A549 (cell line): Measurements from ENCODE around the gene JAKMIP2.
A peak's percentile ranks its signal among the peaks of the same experiment; 100 is the strongest.

ENCODE experiments used
- BCL3 ChIP-seq: fragments of >200 bp; sonication (Bioruptor Twin); formaldehyde crosslinking; IDR thresholded peaks from 3 replicates; pipeline ENCODE4 v1.6.1; 2016
- CHD4 ChIP-seq: fragments of 200-600 bp; sonication (generic); IDR thresholded peaks from 2 replicates; pipeline ENCODE4 v1.6.1; 2016; ENCODE audit warnings: antibody characterized with exemption, mild to moderate bottlenecking, borderline replicate concordance
- CTCF ChIP-seq: fragments of >200 bp; sonication (Bioruptor Twin); formaldehyde crosslinking; IDR thresholded peaks from 3 replicates; pipeline ENCODE4 v1.5.1; 2016
- E2F6 ChIP-seq: IDR thresholded peaks from 2 replicates; pipeline ENCODE4 v1.6.1; 2012; ENCODE audit warnings: low read depth, borderline replicate concordance
- JUN ChIP-seq, 2 experiments: fragments of >200 bp; sonication (Bioruptor Twin); formaldehyde crosslinking; IDR thresholded peaks; 2 replicates in 1 of 2; 3 replicates in 1 of 2; pipeline ENCODE4 v1.6.1; 2016 to 2017
- POLR2A ChIP-seq: IDR thresholded peaks from 2 replicates; pipeline ENCODE4 v1.6.1; 2012; ENCODE audit warnings: mild to moderate bottlenecking, low read length
- RAD21 ChIP-seq, 2 experiments: fragments of >200 bp in 1 of 2; sonication (Bioruptor Twin) in 1 of 2; formaldehyde crosslinking in 1 of 2; IDR thresholded peaks in 1 of 2; conservative IDR thresholded peaks in 1 of 2; 2 replicates in 1 of 2; 3 replicates in 1 of 2; pipeline ENCODE4 v1.6.1; 2012 to 2018; ENCODE audit warnings: inconsistent platforms in 1 of 2
- REST ChIP-seq: fragments of 200-600 bp; sonication (generic); IDR thresholded peaks from 2 replicates; pipeline ENCODE4 v1.6.1; 2016; ENCODE audit warnings: antibody characterized with exemption, mild to moderate bottlenecking, moderate library complexity
- ZFP36 ChIP-seq: fragments of 450-650 bp; IDR thresholded peaks from 2 replicates; pipeline ENCODE4 v1.6.1; 2014; ENCODE audit warnings: borderline replicate concordance; ENCODE audit not compliant: partially characterized antibody

- TF ChIP-seq E2F6 (no peak), RAD21 (conservative IDR thresholded peaks at IDR 0.05 in 1 of 2, IDR thresholded peaks at IDR 0.05 in 1 of 2) (peak; percentile 62 to 66), CHD4 (no peak), POLR2A (no peak), REST (no peak), CTCF (peak; percentile 48; the same call in 2 of the 3 replicates), ZFP36 (no peak), JUN (IDR thresholded peaks at IDR 0.05) (no peak), BCL3 (no peak)
These were observed 223.7 kb downstream of the JAKMIP2 start for GRCh38 chr5:147558826-147559225.
